NCI-H82 treated with DMSO at 0.1 percent for 48 hours (cell line): ENCODE measurements around the gene SUSD1.
"Not testable (repeated sequence)": the region's sequence is repeated elsewhere in the genome, so short reads cannot be mapped to it uniquely, and the experiment has no call there.

Source experiments
- DNase-seq: peaks from one replicate; lab custom pipeline; 2025; ENCODE audit not compliant: unreplicated experiment; lab: John Stamatoyannopoulos, UW

Gene SUSD1

DNA sequence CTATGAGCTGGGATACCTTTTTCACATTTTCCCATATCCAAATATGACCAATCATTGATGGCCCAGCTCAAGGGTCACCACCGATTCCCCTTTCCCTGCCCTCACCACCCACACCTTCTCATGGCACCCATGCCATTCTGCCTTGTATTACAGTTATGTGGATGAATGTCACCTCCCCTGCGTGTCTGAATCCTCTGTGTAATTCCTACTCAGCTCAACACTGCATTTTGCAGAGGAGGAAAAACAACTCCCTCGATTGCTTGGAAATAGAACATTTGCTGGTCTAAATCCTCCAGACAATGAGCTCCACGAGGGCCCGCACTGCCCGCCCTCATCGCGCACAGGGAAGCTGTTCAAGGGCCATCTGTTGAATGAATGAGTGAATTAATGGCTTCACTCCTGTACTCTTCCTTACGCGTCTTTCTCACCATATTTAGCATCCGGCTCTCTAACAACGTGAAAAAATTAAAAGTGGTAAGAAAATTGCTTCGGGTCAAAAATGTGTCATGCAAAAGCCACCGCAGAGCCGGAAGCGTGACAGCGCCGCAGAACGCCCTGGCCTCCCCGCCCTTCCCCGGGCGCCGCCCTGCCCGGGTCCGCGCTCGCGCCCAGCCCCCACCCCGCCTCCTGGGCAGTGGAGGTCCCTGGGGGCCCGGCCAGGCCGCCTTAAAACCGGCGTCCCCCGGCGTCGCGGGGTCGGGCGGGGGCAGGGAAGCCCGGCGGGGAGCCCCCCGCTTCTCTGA is 704 bp downstream of the SUSD1 start:
- peak; percentile 24 for DNase-seq

DNA sequence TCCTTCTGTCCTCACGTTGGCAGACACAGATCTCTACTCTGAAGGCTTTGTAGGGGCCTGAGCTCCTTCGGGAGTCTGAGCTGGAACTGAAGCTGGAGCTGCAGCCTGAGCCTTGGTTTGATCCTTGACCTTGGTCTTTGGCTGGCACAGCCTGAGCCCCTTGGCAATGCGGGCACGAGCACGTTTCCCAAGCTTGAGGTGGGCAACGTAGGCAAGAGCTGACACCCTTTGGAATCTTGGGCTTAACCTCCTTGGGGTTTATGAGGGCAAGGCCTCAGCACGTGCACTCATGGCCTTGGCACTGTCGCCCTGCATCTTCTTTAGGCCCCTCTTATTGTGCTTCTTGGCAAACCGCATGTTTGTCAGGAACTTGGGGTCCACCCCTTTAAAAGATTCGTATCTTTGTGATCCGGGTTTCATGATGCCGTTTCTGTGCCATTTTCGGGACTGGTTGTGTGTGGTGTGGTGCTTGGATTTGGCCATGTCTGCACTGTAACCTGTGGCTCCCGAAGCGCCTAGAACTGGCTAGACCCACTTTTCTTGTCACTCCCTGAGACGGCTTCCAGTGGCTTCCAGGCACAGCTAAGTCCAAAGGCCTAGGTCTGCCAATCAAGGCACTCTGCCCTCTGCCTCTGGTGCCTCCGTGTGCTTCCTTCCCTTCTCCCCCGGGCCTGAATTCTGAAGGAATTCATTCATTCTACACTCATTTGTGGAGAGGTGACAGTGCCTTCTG is 1.4 kb downstream of the SUSD1 start:
- DNase-seq, result no peak

DNA sequence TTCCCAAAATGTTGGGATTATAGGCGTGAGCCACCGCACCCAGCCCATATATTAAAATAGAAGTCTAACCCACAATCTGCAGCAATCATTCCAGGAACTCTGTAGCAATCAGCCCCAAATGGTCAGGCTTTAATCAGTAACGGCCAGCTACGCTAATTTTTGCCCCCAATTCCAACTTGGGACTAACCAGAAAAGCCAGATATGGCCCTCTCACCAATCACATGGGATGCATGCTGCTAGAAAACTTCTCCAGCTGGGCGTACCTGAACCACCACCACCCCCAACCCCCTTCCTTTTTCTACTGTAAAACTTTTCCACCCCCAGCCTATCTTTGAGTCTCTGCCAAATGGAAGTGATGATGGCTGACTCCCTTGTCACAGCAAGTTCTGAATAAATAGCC is 4.1 kb downstream of the SUSD1 start:
- no peak for DNase-seq

DNA sequence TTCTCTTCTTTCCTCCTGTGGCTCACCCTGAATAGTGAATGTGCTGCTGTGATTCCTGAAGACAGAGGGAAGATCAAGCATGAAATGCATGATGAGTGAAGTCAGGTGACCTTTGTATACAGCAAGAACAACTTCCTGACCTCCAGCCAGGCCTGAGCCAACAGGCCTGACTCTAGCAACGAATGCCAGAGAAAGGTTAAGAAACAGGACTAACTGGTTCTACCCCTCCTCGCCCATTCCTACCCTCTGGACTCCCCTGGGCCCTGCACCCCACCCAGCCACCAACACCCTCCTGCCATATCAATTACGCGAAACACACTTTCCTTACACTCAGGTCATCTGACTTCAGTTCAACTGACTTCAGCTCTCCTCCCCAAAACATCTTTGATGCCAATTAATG is 4.9 kb downstream of the SUSD1 start:
- no peak for DNase-seq

DNA sequence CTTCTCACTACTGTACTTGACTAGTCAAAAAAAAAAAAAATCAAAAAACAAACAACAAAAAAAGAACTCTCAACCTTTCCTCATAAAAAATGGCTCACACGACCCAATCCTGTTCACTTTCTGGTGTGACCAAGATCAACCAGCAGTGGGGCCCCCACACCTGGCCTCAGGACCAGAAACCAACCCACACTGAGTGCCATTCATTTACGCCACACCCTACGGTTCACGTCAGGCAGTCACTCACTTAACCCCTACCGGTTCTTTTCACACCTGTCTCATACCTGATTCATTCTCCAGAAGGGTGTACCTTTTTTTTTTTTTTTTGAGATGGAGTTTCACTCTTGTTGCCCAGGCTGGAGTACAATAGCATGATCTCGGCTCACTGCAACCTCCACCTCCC is 5.7 kb downstream of the SUSD1 start:
- no peak for DNase-seq

DNA sequence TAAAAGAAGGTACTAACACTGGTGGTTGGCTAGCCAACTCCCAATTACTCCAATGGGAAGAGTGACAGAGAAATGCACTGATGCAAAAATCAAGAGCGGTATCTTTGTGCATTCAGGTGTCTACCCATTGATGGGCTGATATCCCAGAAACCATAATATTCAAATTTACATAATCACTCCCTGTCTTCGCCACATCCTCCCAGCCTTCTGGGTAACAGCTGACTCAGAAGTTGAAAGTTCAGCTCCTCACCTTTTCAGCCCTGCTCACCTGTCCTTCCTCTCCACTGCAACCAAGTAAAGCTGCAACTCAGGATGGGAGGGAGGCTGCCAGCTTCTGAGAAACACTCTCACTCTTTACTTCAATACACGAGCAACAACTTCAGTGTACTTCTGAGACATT is 6.9 kb downstream of the SUSD1 start:
- DNase-seq, result no peak

DNA sequence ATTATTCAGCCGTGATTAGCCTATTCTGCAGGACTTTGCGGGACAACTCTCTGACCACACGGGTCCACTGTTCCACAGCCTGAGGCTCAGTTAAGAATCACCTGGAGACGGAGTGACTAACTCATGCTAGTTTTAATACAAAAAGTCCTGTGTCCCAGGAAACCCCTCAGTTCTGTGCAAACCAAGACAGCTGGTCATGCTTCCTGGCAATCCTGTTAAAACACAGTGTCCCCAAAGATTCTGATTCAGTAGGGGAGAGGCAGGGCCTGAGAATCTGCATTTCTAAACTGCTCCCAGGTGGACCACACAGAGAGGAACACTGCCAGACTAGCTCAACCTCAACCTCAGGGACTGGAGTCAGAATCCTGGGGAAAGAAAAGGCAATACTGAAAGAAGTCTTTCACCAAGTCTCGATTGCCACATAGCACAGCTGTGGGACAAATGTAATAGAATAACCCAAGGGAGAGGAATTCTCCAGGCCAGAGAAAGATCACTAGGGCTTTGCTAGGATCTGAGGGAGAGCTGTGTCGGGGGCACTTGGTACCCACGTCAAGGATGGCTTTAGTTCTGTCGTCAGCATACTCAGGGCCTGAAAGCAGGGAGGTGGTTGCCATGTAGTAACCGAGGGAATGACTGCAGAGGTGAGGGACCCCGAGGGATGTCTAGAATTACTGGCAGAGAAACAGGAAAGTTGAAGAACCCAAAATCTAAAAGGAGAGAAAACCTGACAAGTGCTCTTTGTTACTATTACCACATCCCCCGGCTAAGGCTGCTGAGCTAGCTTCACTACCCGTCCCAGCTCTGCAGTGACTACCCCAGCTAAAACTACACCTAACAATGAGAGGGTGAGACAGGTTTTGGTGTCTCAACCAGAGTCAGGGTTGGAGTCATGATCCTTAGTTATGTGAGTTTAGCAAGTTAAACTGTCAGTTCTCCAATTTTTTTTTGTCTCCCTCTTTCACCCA is 8.6 kb downstream of the SUSD1 start:
- DNase-seq, result no peak

DNA sequence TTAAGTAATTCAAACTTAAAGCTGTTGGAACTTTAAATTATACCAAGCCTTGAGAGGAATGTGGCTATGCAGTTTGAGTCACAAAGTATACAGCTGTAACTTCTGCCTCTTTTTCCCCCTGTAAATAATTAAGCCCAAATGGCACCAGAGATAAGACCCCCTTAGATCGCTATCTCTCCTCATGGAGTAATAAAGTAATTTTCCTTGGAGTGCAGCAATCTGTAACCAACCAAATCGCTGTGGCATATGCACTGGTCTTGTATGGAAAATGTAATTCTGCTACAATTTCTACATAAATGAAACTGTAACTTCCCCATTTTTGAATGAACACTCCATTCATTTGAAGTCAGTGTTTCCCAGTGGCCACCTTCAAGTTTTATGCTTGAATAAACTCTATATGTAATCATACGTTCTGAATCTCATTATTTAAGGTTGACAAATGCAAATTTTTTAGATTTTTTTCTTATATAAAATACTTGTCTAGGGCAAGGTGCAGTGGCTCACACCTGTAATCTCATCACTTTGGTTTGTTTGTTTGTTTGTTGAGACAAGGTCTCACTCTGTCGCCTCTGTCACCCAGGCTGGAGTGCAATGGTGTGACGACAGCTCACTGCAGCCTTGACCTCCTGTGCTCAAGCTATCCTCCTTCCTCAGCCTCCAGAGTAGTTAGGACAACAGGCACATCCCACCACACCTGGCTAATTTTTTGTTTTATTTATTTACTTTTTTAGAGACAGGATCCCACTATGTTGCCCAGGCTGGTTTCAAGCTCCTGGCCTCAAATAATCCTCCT is 12.3 kb downstream of the SUSD1 start:
- DNase-seq, result no peak

DNA sequence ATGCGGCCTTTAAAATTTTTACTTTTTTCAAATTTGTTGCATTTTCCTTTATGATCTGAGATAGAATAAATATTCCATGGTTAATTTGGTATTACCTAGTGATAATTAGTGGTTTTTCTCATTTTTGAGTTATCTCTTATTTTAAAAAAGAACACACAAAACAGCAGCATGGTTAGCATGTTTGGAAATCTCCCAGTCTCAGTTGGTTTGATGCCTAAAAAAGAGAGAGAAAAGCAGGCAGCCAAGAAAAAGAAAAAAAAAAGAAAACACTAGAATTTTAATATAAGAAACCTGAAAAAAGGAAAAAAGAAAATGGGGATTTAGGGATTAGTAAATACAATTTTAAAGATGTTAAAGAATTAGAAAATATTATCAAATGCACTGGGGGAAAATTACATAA is 15.3 kb downstream of the SUSD1 start:
- DNase-seq, result no peak

DNA sequence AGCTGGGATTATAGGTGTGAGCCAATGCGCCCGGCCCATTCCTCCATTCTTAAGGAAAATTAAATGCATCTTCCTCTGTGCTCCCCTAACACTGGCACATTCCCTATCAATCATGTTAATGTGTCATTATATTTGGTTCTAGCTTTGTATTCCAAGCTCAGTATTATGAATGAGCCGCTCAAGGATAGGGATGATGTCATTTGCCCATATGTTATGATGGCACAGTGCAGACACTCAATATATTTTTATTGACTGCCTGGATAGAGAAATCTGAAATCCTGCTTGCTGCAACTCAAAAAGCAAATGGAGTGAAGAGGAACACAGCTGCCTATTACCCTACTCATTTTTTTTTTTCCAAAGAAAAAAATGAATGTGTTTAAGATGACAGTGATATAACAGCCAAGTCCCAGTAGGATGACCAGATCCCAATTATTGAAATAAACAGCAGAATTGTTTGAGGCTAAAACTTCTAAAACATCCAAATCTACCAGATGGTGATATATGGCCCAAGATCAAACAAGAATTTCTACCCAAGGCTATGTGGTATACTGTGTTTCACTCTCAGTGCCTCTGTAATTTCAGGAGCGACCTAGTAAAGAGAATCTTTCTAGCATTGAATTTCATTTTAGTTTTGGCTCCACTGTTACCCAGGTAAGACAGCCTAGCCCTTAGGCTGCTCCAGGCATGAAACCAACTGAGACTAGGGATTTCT is 16.3 kb downstream of the SUSD1 start:
- no peak for DNase-seq

DNA sequence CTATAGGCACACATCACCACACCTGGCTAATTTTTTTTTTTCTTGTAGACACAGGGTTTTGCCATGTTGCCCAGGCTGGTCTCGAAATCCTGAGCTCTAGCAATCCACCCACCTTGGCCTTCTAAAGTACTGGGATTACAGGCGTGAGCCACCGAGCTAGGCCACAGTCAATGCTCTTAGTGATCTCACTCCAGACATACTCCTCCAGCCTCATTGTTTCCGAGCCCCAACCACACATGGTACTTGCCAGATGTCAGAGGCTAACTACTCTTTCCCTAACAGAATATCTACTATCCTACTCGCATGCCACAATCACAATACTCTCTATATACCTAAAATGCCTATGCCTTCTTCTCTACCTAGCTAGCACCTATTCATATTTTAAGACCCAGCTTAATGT is 17.1 kb downstream of the SUSD1 start:
- no peak for DNase-seq

DNA sequence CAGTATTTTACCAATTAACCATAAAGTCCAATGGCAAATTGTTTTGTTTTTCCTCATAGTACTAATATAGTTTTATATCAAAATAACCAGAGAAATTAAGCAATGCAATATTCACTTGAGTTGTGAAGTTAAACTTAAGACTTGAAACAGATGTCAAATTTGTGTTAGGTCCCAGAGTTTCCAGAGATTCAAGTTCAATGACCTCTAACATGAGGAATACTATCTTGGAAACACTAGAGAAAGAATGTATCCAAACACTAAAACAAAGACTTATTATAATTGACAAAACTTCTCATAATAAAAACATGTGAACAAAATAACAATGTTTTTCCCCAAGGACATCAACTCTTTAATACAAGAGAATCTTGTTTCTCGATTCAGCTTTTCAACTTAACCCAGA is 18.0 kb downstream of the SUSD1 start:
- no peak for DNase-seq

DNA sequence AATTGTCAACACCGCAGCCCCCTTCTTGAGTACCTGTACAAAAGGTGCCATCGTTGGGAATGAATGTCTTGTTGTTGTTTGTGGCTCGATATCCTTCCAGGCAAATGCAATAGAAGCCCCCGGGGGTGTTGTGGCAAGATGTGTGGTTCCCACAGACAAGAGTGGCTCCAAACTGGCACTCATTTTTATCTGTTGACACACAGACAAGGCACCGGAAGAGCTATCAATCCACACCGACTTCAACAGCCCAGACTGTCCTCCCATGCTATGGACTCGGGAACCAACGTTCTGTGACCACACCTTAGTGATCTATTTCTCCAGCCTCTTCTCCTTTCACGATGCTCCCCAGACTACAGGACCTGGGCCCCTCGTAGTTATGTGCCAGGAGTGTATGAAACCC is 25.9 kb downstream of the SUSD1 start:
- no peak for DNase-seq

DNA sequence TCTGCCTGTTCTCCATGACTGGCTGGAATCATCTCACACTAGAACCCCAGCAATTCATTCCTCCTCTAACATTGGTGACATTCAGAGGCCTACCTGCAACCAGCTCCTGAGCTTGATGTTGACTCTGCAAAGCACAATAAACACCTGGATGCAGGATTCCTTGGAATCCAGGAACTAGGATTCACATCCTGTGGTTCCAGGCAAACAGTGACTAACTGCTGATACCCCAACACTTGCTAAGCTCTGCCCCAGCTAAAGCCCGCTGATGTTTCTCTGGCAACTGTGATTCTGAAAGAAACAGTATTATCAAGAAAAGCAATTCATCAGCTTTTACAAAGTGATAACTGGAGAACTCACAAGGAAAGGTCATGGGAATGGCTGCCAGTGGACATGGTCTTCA is 29.2 kb downstream of the SUSD1 start:
- no peak for DNase-seq

DNA sequence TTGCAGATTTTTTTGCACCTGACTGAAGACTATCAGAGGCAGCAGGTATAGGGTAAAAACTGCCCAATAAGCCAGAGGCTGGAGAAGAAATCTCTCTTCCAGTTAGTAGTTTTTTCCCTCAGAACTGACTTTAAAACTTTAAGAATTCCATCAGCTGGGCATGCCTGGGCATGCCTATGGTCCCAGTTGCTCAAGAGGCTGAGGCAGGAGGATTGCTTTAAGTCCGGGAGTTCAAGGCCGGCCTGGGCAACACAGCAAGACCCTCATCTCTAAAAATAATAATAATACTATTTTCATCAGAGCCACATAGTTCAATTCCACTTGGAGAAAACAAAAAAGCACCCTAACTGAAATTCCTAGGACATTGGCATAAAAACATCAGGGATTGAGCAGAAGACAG is 30.3 kb downstream of the SUSD1 start:
- DNase-seq, result no peak

DNA sequence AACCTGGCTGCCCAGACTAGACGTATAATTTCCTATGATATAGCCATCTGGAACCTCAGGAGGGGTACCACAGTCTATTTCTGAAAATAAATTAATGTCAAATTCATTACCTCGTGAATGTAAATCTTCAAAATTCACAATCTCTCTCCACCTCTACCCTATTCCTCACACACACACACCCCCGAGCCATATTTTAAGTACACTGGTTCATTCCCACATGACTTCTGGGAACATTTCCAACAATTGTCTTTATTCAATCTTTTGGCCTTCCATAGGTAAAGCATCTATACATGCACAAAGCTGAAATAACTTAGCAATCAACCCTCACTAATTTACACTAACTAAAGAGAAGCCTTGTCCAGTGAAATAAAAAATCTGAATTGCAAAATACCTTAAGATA is 32.7 kb downstream of the SUSD1 start:
- no peak for DNase-seq

DNA sequence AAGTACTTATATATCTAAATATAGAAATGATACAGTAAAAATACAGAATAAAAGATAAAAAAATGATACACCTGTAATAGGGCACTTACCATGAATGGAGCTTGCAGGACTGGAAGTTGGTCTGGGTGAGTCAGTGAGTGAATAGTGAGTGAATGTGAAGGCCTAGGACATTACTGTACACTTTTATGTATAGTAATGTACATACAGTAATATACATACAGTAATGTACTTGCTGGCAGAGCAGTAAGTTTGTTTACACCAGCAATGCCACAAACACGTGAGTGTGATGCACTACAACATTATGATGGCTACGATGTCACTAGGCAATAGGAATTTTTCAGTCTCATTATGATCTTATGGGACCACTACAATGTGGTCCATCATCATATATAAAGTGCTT is 34.2 kb downstream of the SUSD1 start:
- no peak for DNase-seq

DNA sequence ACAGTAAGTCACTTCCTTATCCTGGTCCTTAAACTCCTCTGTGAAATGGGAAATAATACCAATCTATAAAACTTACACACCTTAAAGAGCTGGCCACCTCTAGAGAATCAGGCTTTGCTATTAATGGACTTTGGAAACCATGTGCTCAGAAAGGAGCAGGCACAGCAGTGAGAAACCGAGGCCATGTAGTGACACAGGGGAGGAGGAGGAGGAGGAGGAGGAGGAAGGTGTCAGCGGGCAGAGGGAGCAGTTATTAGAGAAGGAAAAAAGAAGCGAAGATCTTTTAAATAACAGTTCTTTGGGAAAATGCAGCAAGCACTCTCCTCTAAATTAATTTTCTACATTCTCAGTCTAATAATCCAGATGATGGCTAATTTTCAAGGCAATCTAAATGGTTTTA is 38.0 kb downstream of the SUSD1 start:
- no peak for DNase-seq

DNA sequence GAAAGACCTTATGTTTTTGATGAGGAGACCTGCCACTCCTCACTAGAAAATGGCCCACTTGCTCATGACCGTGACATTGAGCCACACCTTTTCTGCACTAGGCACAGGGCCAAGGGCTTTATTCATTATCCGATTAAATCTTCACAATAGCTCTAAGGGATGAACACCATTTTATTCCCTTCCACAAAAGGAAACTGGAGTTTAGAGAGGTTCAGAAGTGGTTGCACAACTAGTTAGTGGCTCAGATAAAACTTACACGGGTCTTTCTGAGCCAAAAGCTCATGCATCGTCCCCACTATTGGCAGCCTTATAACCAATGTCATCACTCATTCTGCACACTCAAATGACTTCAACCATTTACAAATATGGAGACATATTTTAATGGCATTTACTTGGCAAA is 39.4 kb downstream of the SUSD1 start:
- peak; percentile 64 for DNase-seq

DNA sequence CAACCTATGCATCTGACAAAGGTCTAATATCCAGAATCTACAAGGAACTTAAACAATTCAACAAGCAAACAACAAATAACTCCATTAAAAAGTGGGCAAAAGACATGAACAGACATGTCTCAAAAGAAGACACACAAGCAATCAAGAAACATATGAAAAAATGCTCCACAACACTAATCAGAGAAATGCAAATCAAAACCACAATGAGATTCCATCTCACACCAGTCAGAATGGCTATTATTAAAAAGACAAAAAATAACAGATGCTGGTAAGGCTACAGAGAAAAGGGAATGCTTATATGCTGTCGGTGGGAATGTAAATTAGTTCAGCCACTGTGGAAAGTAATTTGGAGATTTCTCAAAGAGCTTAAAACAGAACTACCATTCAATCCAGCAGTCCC is 41.3 kb downstream of the SUSD1 start:
- not testable (repeated sequence) for DNase-seq
